GM12874 (cell line): ENCODE data around the gene BLVRB.

ENCODE experiments used
- TF ChIP-seq, protein P1 (sequence below): IDR thresholded peaks from 2 replicates; pipeline ENCODE4 v1.5.1; 2011; ENCODE audit warnings: low read depth, mild to moderate bottlenecking, control low read depth, low read length, moderate library complexity; ENCODE audit not compliant: insufficient read depth

BLVRB gene

DNA sequence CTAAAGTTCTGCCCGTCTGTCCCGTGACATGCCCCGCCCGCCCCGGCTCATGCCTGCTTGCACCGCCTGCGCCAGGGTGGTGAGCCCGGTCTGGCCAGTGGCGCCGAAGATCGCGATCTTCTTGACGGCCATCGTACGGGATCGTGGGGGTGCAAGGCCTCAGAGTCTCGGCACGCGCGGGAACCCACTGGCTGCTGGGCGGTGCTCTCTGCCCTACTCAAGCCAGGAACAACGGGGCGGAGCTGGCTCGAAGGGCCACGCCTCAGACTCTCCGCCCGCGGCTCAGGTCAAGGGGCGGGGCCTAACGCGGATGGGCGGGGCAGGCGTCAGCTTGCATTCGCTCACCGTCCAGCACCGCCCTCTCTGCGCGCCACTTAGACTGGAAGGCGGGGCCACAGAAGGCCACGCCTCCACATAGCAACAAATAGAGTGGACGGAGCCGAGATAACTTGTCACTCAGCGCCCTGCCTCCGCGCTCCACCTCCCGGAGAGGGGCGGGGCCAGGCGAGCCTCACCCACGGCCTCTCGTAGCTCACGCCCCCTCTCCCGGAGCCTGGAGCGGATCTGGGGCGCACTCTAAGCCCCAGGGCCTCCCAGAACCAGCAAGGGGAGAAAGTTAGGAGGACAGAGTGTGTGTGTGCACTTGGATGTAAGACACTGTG is at the start of gene BLVRB:
Gene BLVRB (minus strand): TSS at position 189 of the 662 bp plus-strand sequence. CDS start 57 bp downstream, at position 132.
- TF ChIP-seq, protein P1, sequence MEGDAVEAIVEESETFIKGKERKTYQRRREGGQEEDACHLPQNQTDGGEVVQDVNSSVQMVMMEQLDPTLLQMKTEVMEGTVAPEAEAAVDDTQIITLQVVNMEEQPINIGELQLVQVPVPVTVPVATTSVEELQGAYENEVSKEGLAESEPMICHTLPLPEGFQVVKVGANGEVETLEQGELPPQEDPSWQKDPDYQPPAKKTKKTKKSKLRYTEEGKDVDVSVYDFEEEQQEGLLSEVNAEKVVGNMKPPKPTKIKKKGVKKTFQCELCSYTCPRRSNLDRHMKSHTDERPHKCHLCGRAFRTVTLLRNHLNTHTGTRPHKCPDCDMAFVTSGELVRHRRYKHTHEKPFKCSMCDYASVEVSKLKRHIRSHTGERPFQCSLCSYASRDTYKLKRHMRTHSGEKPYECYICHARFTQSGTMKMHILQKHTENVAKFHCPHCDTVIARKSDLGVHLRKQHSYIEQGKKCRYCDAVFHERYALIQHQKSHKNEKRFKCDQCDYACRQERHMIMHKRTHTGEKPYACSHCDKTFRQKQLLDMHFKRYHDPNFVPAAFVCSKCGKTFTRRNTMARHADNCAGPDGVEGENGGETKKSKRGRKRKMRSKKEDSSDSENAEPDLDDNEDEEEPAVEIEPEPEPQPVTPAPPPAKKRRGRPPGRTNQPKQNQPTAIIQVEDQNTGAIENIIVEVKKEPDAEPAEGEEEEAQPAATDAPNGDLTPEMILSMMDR: no peak

DNA sequence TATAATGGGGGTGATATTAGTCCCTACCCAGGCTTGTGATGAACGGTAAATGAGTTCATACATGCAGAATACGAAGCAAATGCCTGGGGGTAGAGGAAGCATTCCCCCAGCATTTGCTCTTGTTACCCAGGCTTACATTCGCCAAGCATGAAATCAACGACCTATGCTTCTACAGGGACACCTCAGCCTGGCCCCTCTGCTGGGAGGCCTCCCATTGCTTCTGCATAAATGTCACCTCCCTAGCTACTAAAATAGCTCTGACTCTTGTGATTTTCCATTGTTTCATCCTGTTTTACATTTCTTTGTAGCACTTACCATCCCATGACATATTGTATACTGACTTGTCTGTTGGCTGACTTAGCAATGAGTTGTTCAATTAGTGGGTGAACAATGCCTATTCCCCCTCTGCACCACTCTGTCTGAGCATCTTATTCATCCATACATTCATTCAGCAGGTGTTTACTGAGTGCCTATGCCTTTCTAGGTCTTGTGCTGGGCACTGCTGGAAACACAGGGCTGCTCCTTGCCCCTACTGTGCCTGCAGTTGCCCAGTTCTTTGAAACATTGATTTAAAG is 48.3 kb upstream of the BLVRB start:
- TF ChIP-seq, protein P1: no peak

- TF ChIP-seq, protein P1: no peak
Measured at GRCh38 chr19:40513345-40513678, 47.8 kb upstream of the BLVRB start.

GRCh38 chr19:40512473-40513344 is 47.2 kb upstream of the BLVRB start:
- TF ChIP-seq, protein P1: no peak

GRCh38 chr19:40512110-40512472 is 46.5 kb upstream of the BLVRB start:
- TF ChIP-seq, protein P1: no peak

- TF ChIP-seq, protein P1: no peak
Measured at GRCh38 chr19:40511487-40511886, 45.9 kb upstream of the BLVRB start.

- TF ChIP-seq, protein P1: no peak
Measured at GRCh38 chr19:40510526-40511115, 45.1 kb upstream of the BLVRB start.
